HepG2 (cell line): ENCODE results near the gene SMIM24. TPM values are rescaled to one million over a fixed set of nuclear protein-coding genes. Genes with fewer than 3 reads are reported as not detected.
A peak's percentile ranks its signal among the peaks of the same experiment; 100 is the strongest.

Experiments used
- ATAC-seq: fragments of 200-7000 bp; cut with Tn5 transposase; 3 replicates; pipeline ENCODE4 v1.9.1; 2020; ENCODE audit warnings: mild to moderate bottlenecking, moderate library complexity
- BruUV-seq: library from RNA; stranded (reverse); fragments of 400-500 nt; replicated peaks from 2 replicates; lab custom pipeline; 2021; lab: Mats Ljungman, UMichigan
- CTCF ChIA-PET: fragments of 300-600 bp; formaldehyde crosslinking; extraction: SDS; loops from one replicate; lab custom pipeline; 2021; ENCODE audit warnings: low total read pairs, inconsistent platforms, low intra/inter-chr PET ratio; lab: Yijun Ruan, JAX
- POLR2A ChIA-PET: fragments of 350-600 bp; sonication (Branson Sonifier 250); formaldehyde crosslinking; loops from one replicate; lab custom pipeline; 2020; ENCODE audit warnings: antibody characterized with exemption, inconsistent platforms; lab: Yijun Ruan, JAX
- DNase-seq: peaks from one replicate; pipeline ENCODE4 v3.0.0-alpha.2; 2015; ENCODE audit warnings: low spot score
- FAIRE-seq: peaks from 3 replicates; lab custom pipeline; 2011; peaks lifted over from hg19 to GRCh38; lab: Jason Lieb, UNC
- H2AFZ ChIP-seq: one replicate; pipeline ENCODE4 v1.6.1; 2011; ENCODE audit warnings: low read length, inconsistent platforms
- H3K27ac ChIP-seq: fragments of 300-600 bp; 3 replicates; pipeline ENCODE4 v1.8.0; 2011; ENCODE audit warnings: mixed run types, mild to moderate bottlenecking, mixed read lengths, low read length, inconsistent platforms; ENCODE audit not compliant: insufficient read depth; ENCODE audit errors: extremely low read length
- H3K27me3 ChIP-seq, 2 experiments: fragments of 200-600 bp in 1 of 2; 2 replicates in 1 of 2; 3 replicates in 1 of 2; pipeline versions ENCODE4 v1.6.0 to v1.8.0; 2011; ENCODE audit warnings: low read length in 2 of 2, mild to moderate bottlenecking in 2 of 2, moderate library complexity in 2 of 2, inconsistent platforms in 1 of 2; ENCODE audit not compliant: insufficient read depth in 2 of 2, control insufficient read depth in 1 of 2
- H3K36me3 ChIP-seq, 2 experiments: fragments of 200-600 bp in 1 of 2; replicated peaks in 1 of 2; 2 replicates in 1 of 2; 3 replicates in 1 of 2; pipeline versions ENCODE4 v1.5.1 to v1.8.0; 2011; ENCODE audit warnings: low read length in 2 of 2, inconsistent platforms in 1 of 2; ENCODE audit not compliant: insufficient read depth in 2 of 2, control insufficient read depth in 1 of 2
- H3K4me1 ChIP-seq: 2 replicates; pipeline ENCODE4 v1.5.1; 2012; ENCODE audit warnings: low read length, inconsistent platforms; ENCODE audit not compliant: insufficient read depth
- H3K4me2 ChIP-seq: 2 replicates; pipeline ENCODE4 v1.6.0; 2011; ENCODE audit warnings: low read depth, low read length, inconsistent platforms
- H3K4me3 ChIP-seq, 3 experiments: fragments of 200-600 bp in 1 of 3; sonication (generic), shearing (Covaris generic) in 1 of 3; replicated peaks in 1 of 3; 2 replicates each; pipeline ENCODE4 v1.5.1; 2011 to 2016; ENCODE audit warnings: low read length in 3 of 3, inconsistent platforms in 2 of 3, low read depth in 2 of 3, mild to moderate bottlenecking in 2 of 3, control low read depth in 1 of 3, mixed read lengths in 1 of 3; ENCODE audit not compliant: insufficient read depth in 1 of 3
- H3K79me2 ChIP-seq: one replicate; pipeline ENCODE4 v1.6.1; 2011; ENCODE audit warnings: low read length, inconsistent platforms; ENCODE audit not compliant: insufficient read depth
- H3K9ac ChIP-seq: 2 replicates; pipeline ENCODE4 v1.6.0; 2011; ENCODE audit warnings: mild to moderate bottlenecking, low read depth, low read length, inconsistent platforms; ENCODE audit not compliant: insufficient read depth
- H3K9me3 ChIP-seq: 2 replicates; pipeline ENCODE4 v1.5.1; 2012; ENCODE audit warnings: mild to moderate bottlenecking, low read length
- H4K20me1 ChIP-seq: 2 replicates; pipeline ENCODE4 v1.6.0; 2011; ENCODE audit warnings: inconsistent platforms, mild to moderate bottlenecking, low read length, moderate library complexity; ENCODE audit not compliant: insufficient read depth
- AGO2 ChIP-seq: fragments of 200-400 bp; formaldehyde crosslinking; optimal IDR thresholded peaks from 2 replicates; pipeline ENCODE3; 2017; ENCODE audit warnings: mild to moderate bottlenecking, low read depth, low read length, moderate library complexity
- EP300 ChIP-seq, 3 experiments: sonication (generic) in 1 of 3; formaldehyde crosslinking in 1 of 3; IDR thresholded peaks; 2 replicates each; pipeline versions ENCODE4 v1.5.1 to v1.6.1; 2011 to 2020; ENCODE audit warnings: low read depth in 2 of 3, low read length in 2 of 3, borderline replicate concordance in 1 of 3, improper control_type of control experiment in 1 of 3, mild to moderate bottlenecking in 1 of 3, missing genetic modification reagents in 1 of 3, moderate library complexity in 1 of 3
- FOXJ3 ChIP-seq: sonication (generic); formaldehyde crosslinking; IDR thresholded peaks from 2 replicates; pipeline ENCODE4 v1.4.0; 2020; ENCODE audit warnings: missing genetic modification reagents, mild to moderate bottlenecking, borderline replicate concordance
- GATA4 ChIP-seq: sonication (generic); IDR thresholded peaks from 2 replicates; pipeline ENCODE4 v1.6.1; 2016; ENCODE audit warnings: antibody characterized with exemption, low read depth, borderline replicate concordance
- HNRNPL ChIP-seq: fragments of 200-400 bp; formaldehyde crosslinking; IDR thresholded peaks from 2 replicates; pipeline ENCODE4 v1.6.1; 2017; ENCODE audit warnings: mild to moderate bottlenecking, low read depth, low read length
- POLR2A ChIP-seq, 2 experiments: IDR thresholded peaks; 2 replicates each; pipeline ENCODE4 v1.6.1; 2011; ENCODE audit warnings: low read depth in 2 of 2, low read length in 2 of 2, mild to moderate bottlenecking in 1 of 2, moderate library complexity in 1 of 2; ENCODE audit not compliant: insufficient read depth in 1 of 2
- PRDM10 ChIP-seq: sonication (generic); formaldehyde crosslinking; IDR thresholded peaks from 2 replicates; pipeline ENCODE4 v1.4.0; 2020; ENCODE audit warnings: low read depth, missing genetic modification reagents
- RAD21 ChIP-seq: fragments of 450-650 bp; formaldehyde crosslinking; IDR thresholded peaks from 2 replicates; pipeline ENCODE4 v1.5.0; 2020; ENCODE audit warnings: mild to moderate bottlenecking
- RBFOX2 ChIP-seq: fragments of 200-400 bp; formaldehyde crosslinking; IDR thresholded peaks from 2 replicates; pipeline ENCODE4 v1.6.1; 2017; ENCODE audit warnings: low read depth, mild to moderate bottlenecking, low read length
- ZBTB2 ChIP-seq: sonication (generic); formaldehyde crosslinking; IDR thresholded peaks from 2 replicates; pipeline ENCODE4 v1.8.0; 2022; ENCODE audit warnings: low read depth, missing genetic modification reagents
- ZNF263 ChIP-seq: sonication (generic); formaldehyde crosslinking; IDR thresholded peaks from 2 replicates; pipeline ENCODE4 v1.4.0; 2020; ENCODE audit warnings: missing genetic modification reagents
- ZNF264 ChIP-seq: sonication (generic); formaldehyde crosslinking; IDR thresholded peaks from 2 replicates; pipeline ENCODE4 v1.4.0; 2020; ENCODE audit warnings: missing genetic modification reagents
- ZNF460 ChIP-seq: sonication (generic); formaldehyde crosslinking; IDR thresholded peaks from 2 replicates; pipeline ENCODE4 v1.5.1; 2020; ENCODE audit warnings: missing genetic modification reagents, mild to moderate bottlenecking, borderline replicate concordance
- WGBS: methylation state at CpG from one replicate; pipeline ENCODE4 v1.1.6; 2017; ENCODE audit warnings: low lambda C conversion rate; 5-methylcytosine and 5-hydroxymethylcytosine counted together
- in situ Hi-C: cut with HindIII; loops from 2 replicates; pipeline ENCODE4 v1.10.0; 2017; ENCODE audit warnings: low pct_unique_long_range_greater_than_20kb; ENCODE audit not compliant: extremely low pct_ligation_motif_present
- intact Hi-C: fragments of 100-400 bp; cut with micrococcal nuclease; formaldehyde crosslinking; loops from one replicate; pipeline ENCODE4 v1.10.0; 2022; ENCODE audit not compliant: unreplicated experiment
- polyA plus RNA-seq, 8 experiments: library from polyadenylated mRNA; depleted of rRNA in 3 of 8; stranded (reverse) in 7 of 8; unstranded in 1 of 8; fragments of >200 nt; fragmentation: Illumina TruSeq in 4 of 8; extraction: Trizol in 4 of 8; gene quantifications; 2 replicates each; pipeline versions ENCODE4 v1.2.1 to v1.2.3, GENCODE V29; 2011 to 2016; ENCODE audit warnings: low read depth in 4 of 8, missing spikeins in 1 of 8, mixed read lengths in 1 of 8; ENCODE audit not compliant: insufficient read depth in 1 of 8
- total RNA-seq, 5 experiments: library from RNA; depleted of rRNA; stranded (reverse); fragments of >200 nt; fragmentation: Illumina TruSeq; extraction: Trizol; gene quantifications; 2 replicates each; pipeline ENCODE4 v1.2.3, GENCODE V29; 2016; ENCODE audit warnings: low read depth in 1 of 5
- TF ChIP-seq, protein P1 (sequence below): IDR thresholded peaks from 2 replicates; pipeline ENCODE4 v1.4.0; 2020; ENCODE audit warnings: mild to moderate bottlenecking, missing genetic modification reagents

SMIM24 gene
- total and polyA plus RNA-seq, 2 of the 13 experiments (the other 11 are each of a cell fraction or from before 2014, with no cell fraction given) = 11.2 to 70.6 TPM

DNA sequence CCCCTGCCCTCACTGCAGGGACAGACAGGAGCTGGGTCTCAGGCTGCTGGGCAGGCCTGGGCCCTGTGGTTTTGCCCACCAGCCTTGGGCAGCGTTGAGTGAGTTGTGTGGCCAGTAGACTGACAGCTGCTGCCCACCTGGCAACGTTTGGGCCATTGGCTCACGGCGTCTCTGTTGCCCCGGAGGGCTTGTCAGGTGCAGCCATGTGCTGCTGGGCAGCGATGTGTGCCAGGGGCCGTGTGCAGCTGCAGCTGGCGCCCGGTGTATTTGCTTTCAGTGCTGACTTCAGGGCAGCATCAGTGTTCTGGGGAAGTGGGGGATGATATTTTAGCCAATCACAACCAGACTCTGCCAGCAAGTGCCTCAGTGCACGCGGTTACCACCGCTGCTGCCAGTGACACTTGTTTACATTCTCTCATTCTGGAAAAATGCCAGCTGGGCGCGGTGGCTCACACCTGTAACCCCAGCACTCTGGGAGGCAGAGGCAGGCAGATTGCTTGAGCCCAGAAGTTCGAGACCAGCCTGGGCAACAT lies 36.4 kb upstream of the SMIM24 start (continued):
- TF ChIP-seq PRDM10 (CRISPR knock-in tag) = no peak
- TF ChIP-seq AGO2 = peak; percentile 67
- no peak for TF ChIP-seq RBFOX2
- TF ChIP-seq ZNF460 (CRISPR knock-in tag) = peak; percentile 81
- no peak for TF ChIP-seq GATA4
- 0 out of 2 replicates have a peak, but pooled peaks have one; percentile 28 for TF ChIP-seq HNRNPL
- no peak for TF ChIP-seq ZNF264 (CRISPR knock-in tag)

DNA sequence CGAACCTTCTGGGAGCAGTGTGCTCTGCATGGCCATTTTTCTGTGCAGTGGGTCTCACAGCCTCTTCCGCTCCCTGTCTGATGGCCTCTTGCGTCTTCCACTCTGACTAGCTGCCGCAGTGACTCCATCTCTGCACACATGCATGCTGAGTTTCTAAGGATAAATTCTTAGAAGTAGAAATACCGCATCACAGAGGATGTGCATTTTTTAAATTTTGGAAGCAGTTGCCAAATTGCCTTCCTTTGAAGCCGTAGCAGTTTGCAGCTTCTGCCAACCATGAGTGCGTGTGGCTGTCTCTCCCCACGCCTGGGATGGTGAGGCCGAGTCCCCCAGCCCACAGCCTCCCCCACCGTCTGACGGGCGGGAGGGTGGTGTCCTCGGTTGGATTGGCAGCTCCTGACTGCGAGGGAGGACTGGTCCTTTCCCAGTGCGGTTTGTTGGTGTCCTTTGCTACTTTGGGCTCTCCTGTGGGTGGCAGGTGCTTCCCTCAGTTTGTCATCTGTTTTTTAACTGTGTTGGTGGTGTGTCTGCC lies 35.6 kb upstream of the SMIM24 start:
- Histone ChIP-seq H3K27ac (no peak overlapping the region), H3K27me3 (no peaks in the 10 kb centered on the region), H3K36me3 (peaks cover 7 to 26% of the 10 kb centered on the region in 2 experiments; a peak in 4 of 5 replicates), H3K4me2 (no peak overlapping the region), H3K4me3 (no peak overlapping the region), H3K4me1 (peaks cover 15% of the 10 kb centered on the region), H3K79me2 (peaks cover 61% of the 10 kb centered on the region), H4K20me1 (peaks cover 34% of the 10 kb centered on the region; the same call in 1 of the 2 replicates), H2AFZ (no peak overlapping the region), H3K9me3 (no peaks in the 10 kb centered on the region), H3K9ac (no peak overlapping the region)
- intact Hi-C loops (no loop called here), in situ Hi-C loops (no loop called here)
- CTCF ChIA-PET = no interaction called here
- BruUV-seq = no TSS peak
- ATAC-seq (no peak), DNase-seq (no peak), FAIRE-seq (no peak)
- POLR2A ChIA-PET = no interaction called here
- WGBS = 98% methylated on average over 8 of the region's 15 CpGs
- TF ChIP-seq EP300 (IDR thresholded peaks at IDR 0.05; ENCODE audit: low read depth in 2 of 2, low read length in 2 of 2) = no peak
- TF ChIP-seq EP300 (CRISPR knock-in tag; IDR thresholded peaks at IDR 0.05; ENCODE audit: borderline replicate concordance) = no peak
- TF ChIP-seq FOXJ3 (CRISPR knock-in tag) = no peak
- TF ChIP-seq POLR2A (IDR thresholded peaks at IDR 0.05; ENCODE audit: insufficient read depth in 1 of 2, low read depth in 2 of 2, low read length in 2 of 2) = no peak
- no peak for TF ChIP-seq ZNF263 (CRISPR knock-in tag)
- TF ChIP-seq, protein P1, sequence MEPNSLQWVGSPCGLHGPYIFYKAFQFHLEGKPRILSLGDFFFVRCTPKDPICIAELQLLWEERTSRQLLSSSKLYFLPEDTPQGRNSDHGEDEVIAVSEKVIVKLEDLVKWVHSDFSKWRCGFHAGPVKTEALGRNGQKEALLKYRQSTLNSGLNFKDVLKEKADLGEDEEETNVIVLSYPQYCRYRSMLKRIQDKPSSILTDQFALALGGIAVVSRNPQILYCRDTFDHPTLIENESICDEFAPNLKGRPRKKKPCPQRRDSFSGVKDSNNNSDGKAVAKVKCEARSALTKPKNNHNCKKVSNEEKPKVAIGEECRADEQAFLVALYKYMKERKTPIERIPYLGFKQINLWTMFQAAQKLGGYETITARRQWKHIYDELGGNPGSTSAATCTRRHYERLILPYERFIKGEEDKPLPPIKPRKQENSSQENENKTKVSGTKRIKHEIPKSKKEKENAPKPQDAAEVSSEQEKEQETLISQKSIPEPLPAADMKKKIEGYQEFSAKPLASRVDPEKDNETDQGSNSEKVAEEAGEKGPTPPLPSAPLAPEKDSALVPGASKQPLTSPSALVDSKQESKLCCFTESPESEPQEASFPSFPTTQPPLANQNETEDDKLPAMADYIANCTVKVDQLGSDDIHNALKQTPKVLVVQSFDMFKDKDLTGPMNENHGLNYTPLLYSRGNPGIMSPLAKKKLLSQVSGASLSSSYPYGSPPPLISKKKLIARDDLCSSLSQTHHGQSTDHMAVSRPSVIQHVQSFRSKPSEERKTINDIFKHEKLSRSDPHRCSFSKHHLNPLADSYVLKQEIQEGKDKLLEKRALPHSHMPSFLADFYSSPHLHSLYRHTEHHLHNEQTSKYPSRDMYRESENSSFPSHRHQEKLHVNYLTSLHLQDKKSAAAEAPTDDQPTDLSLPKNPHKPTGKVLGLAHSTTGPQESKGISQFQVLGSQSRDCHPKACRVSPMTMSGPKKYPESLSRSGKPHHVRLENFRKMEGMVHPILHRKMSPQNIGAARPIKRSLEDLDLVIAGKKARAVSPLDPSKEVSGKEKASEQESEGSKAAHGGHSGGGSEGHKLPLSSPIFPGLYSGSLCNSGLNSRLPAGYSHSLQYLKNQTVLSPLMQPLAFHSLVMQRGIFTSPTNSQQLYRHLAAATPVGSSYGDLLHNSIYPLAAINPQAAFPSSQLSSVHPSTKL (CRISPR knock-in tag) = no peak
- no peak for TF ChIP-seq ZBTB2 (CRISPR knock-in tag)
- no peak for TF ChIP-seq RAD21 (CRISPR knock-in tag)
